A549 (cell line): Measurements from ENCODE around the gene RAB17.

Source experiments
- CBX2 ChIP-seq: fragments of 200-600 bp; sonication (generic); IDR thresholded peaks from 2 replicates; pipeline ENCODE4 v1.6.1; 2016; ENCODE audit warnings: low read depth, mild to moderate bottlenecking, borderline replicate concordance
- JUN ChIP-seq, 2 experiments: fragments of >200 bp; sonication (Bioruptor Twin); formaldehyde crosslinking; IDR thresholded peaks; 2 replicates in 1 of 2; 3 replicates in 1 of 2; pipeline ENCODE4 v1.6.1; 2016 to 2017
- MAFK ChIP-seq: fragments of 450-650 bp; IDR thresholded peaks from 2 replicates; pipeline ENCODE4 v1.6.1; 2014; ENCODE audit not compliant: partially characterized antibody
- MAZ ChIP-seq: fragments of 150-350 bp; IDR thresholded peaks from 2 replicates; pipeline ENCODE4 v1.6.1; 2014; ENCODE audit warnings: antibody characterized with exemption, low read depth, low read length, borderline replicate concordance
- PHF8 ChIP-seq: fragments of 200-600 bp; sonication (generic); IDR thresholded peaks from 2 replicates; pipeline ENCODE4 v1.6.1; 2016; ENCODE audit warnings: low read depth, mild to moderate bottlenecking, antibody characterized with exemption, moderate library complexity, borderline replicate concordance
- POLR2A ChIP-seq: IDR thresholded peaks from 2 replicates; pipeline ENCODE4 v1.6.1; 2012; ENCODE audit warnings: mild to moderate bottlenecking, low read length
- RAD21 ChIP-seq, 2 experiments: fragments of >200 bp in 1 of 2; sonication (Bioruptor Twin) in 1 of 2; formaldehyde crosslinking in 1 of 2; IDR thresholded peaks in 1 of 2; conservative IDR thresholded peaks in 1 of 2; 2 replicates in 1 of 2; 3 replicates in 1 of 2; pipeline ENCODE4 v1.6.1; 2012 to 2018; ENCODE audit warnings: inconsistent platforms in 1 of 2
- RCOR1 ChIP-seq: fragments of 150-350 bp; IDR thresholded peaks from 2 replicates; pipeline ENCODE4 v1.6.1; 2014; ENCODE audit warnings: antibody characterized with exemption, low read length, low read depth
- TF ChIP-seq, protein P1 (sequence below): fragments of >200 bp; sonication (Bioruptor Twin); formaldehyde crosslinking; IDR thresholded peaks from 3 replicates; pipeline ENCODE4 v1.5.1; 2016
- TF ChIP-seq, protein P2 (sequence below): fragments of 250-450 bp; sonication (Bioruptor Pico); IDR thresholded peaks from 2 replicates; pipeline ENCODE4 v1.5.0; 2021; ENCODE audit warnings: mild to moderate bottlenecking, moderate library complexity, borderline replicate concordance
- TF ChIP-seq, protein P3 (sequence below): fragments of >200 bp; sonication (Bioruptor Twin); formaldehyde crosslinking; IDR thresholded peaks from 3 replicates; pipeline ENCODE4 v1.6.1; 2016

DNA sequence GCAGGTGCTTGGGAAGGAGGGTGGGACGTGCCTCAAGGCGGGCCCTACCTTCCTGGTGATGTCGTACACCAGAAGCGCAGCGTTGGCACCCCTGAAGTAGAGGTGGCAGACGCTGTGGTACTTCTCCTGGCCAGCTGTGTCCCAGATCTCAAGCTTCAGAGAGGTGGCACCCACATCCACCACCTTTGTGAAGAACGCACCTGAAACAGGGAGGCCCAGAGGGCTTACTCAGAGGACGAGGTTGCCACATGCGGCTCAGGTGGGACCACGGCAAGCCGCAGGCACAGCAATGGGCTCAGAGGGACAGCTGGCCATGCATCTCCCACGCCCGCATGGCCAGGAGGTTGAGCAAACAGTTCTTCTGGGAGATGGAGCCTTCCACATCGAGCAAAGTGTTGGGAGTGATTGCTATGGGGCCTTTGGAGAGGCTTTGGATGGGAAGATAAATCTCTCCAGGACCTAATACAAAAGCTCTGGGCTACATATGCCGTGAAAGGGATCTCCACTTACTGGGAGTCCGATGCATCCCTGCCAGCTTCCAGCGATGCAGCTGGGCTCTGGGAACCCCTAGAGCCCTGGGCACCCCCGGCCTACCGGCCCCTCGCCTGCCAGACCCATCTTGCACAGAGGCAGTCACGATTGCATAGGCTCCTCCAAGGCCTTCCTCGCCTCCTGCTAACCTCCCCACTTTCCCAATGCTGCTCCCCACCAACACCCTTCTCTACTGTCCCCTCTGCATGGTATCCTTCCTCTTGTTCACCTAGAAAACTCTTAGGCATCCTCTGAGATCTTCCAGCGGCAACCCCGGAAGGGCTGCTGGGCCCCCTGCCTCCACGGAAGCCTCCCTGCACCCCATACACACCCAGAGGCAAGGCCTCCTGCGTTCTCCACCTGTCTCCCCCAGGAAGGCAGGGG, 12.3 kb downstream of the RAB17 start:
- TF ChIP-seq, protein P1, sequence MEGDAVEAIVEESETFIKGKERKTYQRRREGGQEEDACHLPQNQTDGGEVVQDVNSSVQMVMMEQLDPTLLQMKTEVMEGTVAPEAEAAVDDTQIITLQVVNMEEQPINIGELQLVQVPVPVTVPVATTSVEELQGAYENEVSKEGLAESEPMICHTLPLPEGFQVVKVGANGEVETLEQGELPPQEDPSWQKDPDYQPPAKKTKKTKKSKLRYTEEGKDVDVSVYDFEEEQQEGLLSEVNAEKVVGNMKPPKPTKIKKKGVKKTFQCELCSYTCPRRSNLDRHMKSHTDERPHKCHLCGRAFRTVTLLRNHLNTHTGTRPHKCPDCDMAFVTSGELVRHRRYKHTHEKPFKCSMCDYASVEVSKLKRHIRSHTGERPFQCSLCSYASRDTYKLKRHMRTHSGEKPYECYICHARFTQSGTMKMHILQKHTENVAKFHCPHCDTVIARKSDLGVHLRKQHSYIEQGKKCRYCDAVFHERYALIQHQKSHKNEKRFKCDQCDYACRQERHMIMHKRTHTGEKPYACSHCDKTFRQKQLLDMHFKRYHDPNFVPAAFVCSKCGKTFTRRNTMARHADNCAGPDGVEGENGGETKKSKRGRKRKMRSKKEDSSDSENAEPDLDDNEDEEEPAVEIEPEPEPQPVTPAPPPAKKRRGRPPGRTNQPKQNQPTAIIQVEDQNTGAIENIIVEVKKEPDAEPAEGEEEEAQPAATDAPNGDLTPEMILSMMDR, result no peak
- no peak for TF ChIP-seq RCOR1
- no peak for TF ChIP-seq RAD21 (conservative IDR thresholded peaks at IDR 0.05 in 1 of 2, IDR thresholded peaks at IDR 0.05 in 1 of 2)
- no peak for TF ChIP-seq POLR2A
- no peak for TF ChIP-seq CBX2
- no peak for TF ChIP-seq JUN (IDR thresholded peaks at IDR 0.05)
- no peak for TF ChIP-seq MAZ
- no peak for TF ChIP-seq MAFK
- no peak for TF ChIP-seq PHF8
- TF ChIP-seq, protein P2, sequence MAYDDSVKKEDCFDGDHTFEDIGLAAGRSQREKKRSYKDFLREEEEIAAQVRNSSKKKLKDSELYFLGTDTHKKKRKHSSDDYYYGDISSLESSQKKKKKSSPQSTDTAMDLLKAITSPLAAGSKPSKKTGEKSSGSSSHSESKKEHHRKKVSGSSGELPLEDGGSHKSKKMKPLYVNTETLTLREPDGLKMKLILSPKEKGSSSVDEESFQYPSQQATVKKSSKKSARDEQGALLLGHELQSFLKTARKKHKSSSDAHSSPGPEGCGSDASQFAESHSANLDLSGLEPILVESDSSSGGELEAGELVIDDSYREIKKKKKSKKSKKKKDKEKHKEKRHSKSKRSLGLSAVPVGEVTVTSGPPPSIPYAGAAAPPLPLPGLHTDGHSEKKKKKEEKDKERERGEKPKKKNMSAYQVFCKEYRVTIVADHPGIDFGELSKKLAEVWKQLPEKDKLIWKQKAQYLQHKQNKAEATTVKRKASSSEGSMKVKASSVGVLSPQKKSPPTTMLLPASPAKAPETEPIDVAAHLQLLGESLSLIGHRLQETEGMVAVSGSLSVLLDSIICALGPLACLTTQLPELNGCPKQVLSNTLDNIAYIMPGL (CRISPR knock-in tag), result no peak
- TF ChIP-seq, protein P3, sequence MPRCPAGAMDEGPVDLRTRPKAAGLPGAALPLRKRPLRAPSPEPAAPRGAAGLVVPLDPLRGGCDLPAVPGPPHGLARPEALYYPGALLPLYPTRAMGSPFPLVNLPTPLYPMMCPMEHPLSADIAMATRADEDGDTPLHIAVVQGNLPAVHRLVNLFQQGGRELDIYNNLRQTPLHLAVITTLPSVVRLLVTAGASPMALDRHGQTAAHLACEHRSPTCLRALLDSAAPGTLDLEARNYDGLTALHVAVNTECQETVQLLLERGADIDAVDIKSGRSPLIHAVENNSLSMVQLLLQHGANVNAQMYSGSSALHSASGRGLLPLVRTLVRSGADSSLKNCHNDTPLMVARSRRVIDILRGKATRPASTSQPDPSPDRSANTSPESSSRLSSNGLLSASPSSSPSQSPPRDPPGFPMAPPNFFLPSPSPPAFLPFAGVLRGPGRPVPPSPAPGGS, result no peak
